A673 (cell line): ENCODE data around the gene MYLK. TPM values are rescaled to one million over a fixed set of nuclear protein-coding genes. Genes with fewer than 3 reads are reported as not detected.

ENCODE experiments used
- BruUV-seq: library from RNA; stranded (reverse); fragments of 400-500 nt; replicated peaks from 2 replicates; lab custom pipeline; 2021; lab: Mats Ljungman, UMichigan
- CTCF ChIA-PET: fragments of 300-600 bp; sonication (Branson Sonifier 250); formaldehyde crosslinking; loops from one replicate; lab custom pipeline; 2022; ENCODE audit warnings: antibody characterized with exemption; lab: Charles Lee
- POLR2A ChIA-PET: fragments of 300-600 bp; sonication (Branson Sonifier 250); formaldehyde crosslinking; loops from one replicate; lab custom pipeline; 2022; ENCODE audit warnings: antibody characterized with exemption; ENCODE audit not compliant: low non-redundant PET; lab: Charles Lee
- DNase-seq: peaks from one replicate; pipeline ENCODE4 v3.0.0-alpha.2; 2015; ENCODE audit warnings: low spot score
- H3K27ac ChIP-seq: fragments of 200-600 bp; sonication (generic); 2 replicates; pipeline ENCODE4 v1.5.1; 2016; ENCODE audit warnings: mixed run types, low read depth, mild to moderate bottlenecking, mixed read lengths, antibody characterized with exemption, low read length; ENCODE audit not compliant: poor library complexity, severe bottlenecking
- H3K27me3 ChIP-seq: fragments of 200-600 bp; sonication (generic); replicated peaks from 2 replicates; pipeline ENCODE4 v1.6.1; 2017; ENCODE audit warnings: mixed run types, low read depth, mild to moderate bottlenecking, mixed read lengths, antibody characterized with exemption, low read length; ENCODE audit not compliant: insufficient read depth, poor library complexity
- H3K36me3 ChIP-seq: fragments of 200-600 bp; sonication (generic); 2 replicates; pipeline ENCODE4 v1.6.1; 2016; ENCODE audit warnings: mixed run types, mild to moderate bottlenecking, mixed read lengths, antibody characterized with exemption, low read length; ENCODE audit not compliant: insufficient read depth, poor library complexity, severe bottlenecking
- H3K4me1 ChIP-seq: fragments of 200-600 bp; sonication (generic); 2 replicates; pipeline ENCODE4 v1.6.1; 2017; ENCODE audit warnings: mixed run types, mild to moderate bottlenecking, mixed read lengths, antibody characterized with exemption, low read length; ENCODE audit not compliant: insufficient read depth, poor library complexity, severe bottlenecking
- H3K4me3 ChIP-seq: fragments of 200-600 bp; sonication (generic); 2 replicates; pipeline ENCODE4 v1.5.1; 2016; ENCODE audit warnings: low read depth, mixed run types, mild to moderate bottlenecking, mixed read lengths, low read length; ENCODE audit not compliant: poor library complexity, severe bottlenecking
- H3K9me3 ChIP-seq: fragments of 200-600 bp; sonication (generic); 2 replicates; pipeline ENCODE4 v1.6.1; 2016; ENCODE audit warnings: mixed run types, low read depth, mild to moderate bottlenecking, mixed read lengths, antibody characterized with exemption, low read length; ENCODE audit not compliant: poor library complexity, severe bottlenecking
- EZH2 ChIP-seq: fragments of 200-600 bp; sonication (generic); IDR thresholded peaks from 2 replicates; pipeline ENCODE4 v1.6.1; 2017; ENCODE audit warnings: borderline replicate concordance, low read depth, mild to moderate bottlenecking, mixed read lengths, antibody characterized with exemption, low read length; ENCODE audit not compliant: poor library complexity, severe bottlenecking
- intact Hi-C: fragments of 100-400 bp; cut with micrococcal nuclease; formaldehyde crosslinking; loops from one replicate; pipeline ENCODE4 v1.10.0; 2022; ENCODE audit not compliant: unreplicated experiment
- total RNA-seq: library from RNA; stranded (reverse); gene quantifications from 2 replicates; pipeline ENCODE4 v1.2.3, GENCODE V29; 2021
- TF ChIP-seq, protein P1 (sequence below): fragments of 300-800, 200-600 bp; sonication (generic); conservative IDR thresholded peaks from 2 replicates; pipeline ENCODE4 v1.5.1; 2017; ENCODE audit warnings: low read depth, mild to moderate bottlenecking, antibody characterized with exemption, low read length, moderate library complexity, mixed read lengths

MYLK gene
- total RNA-seq, 1 experiment from 2014 or later = 3.9 TPM

DNA sequence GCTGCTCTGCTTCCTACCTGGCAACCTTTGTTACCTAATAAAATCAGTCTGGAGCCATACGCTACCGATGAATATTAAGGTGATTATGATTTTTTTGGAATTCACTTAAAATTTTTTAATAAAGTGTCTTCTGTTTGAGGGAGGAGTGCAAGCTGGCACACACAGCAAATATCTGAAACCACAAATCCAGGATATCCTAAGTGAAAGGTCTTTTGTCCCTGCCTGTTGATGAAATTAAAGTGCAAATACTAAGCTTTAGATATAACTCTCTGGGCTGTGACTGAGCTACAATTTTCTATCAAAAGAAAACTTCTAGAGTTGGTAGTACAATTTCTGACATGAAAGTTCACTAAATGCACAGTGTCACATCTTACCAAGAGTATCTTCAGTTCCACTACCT lies 322.9 kb downstream of the MYLK start:
- intact Hi-C loops = no loop called here

More for the DNA sequence above, 322.9 kb downstream of the MYLK start:
- no peak for DNase-seq
- H3K27me3 ChIP-seq = no peaks in the 10 kb centered on the region
- no TSS peak for BruUV-seq
- TF ChIP-seq EZH2 = no peak
- TF ChIP-seq, protein P1, sequence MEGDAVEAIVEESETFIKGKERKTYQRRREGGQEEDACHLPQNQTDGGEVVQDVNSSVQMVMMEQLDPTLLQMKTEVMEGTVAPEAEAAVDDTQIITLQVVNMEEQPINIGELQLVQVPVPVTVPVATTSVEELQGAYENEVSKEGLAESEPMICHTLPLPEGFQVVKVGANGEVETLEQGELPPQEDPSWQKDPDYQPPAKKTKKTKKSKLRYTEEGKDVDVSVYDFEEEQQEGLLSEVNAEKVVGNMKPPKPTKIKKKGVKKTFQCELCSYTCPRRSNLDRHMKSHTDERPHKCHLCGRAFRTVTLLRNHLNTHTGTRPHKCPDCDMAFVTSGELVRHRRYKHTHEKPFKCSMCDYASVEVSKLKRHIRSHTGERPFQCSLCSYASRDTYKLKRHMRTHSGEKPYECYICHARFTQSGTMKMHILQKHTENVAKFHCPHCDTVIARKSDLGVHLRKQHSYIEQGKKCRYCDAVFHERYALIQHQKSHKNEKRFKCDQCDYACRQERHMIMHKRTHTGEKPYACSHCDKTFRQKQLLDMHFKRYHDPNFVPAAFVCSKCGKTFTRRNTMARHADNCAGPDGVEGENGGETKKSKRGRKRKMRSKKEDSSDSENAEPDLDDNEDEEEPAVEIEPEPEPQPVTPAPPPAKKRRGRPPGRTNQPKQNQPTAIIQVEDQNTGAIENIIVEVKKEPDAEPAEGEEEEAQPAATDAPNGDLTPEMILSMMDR = no peak
- H3K27ac ChIP-seq = no peak overlapping the region
- no peaks in the 10 kb centered on the region for H3K4me1 ChIP-seq
- H3K4me3 ChIP-seq = no peak overlapping the region
- no peaks in the 10 kb centered on the region for H3K36me3 ChIP-seq
- POLR2A ChIA-PET = no interaction called here
- CTCF ChIA-PET = no interaction called here
- H3K9me3 ChIP-seq = no peaks in the 10 kb centered on the region

Other genes starting within 250 kb of the MYLK start
- gene CCDC14, start 76.9 kb upstream of the MYLK start, total RNA-seq = 81.0 and 81.2 TPM in 2 replicates
- gene ROPN1, start 107.8 kb upstream of the MYLK start, total RNA-seq = not detected in 2 replicates
- gene KALRN, start 149.0 kb upstream of the MYLK start, total RNA-seq = 34.9 and 42.5 TPM in 2 replicates